NCI-H2029 treated with DMSO at 0.1 percent for 48 hours (cell line): ENCODE results near the gene CASP5.

ENCODE experiments used
- DNase-seq: peaks from one replicate; lab custom pipeline; 2025; lab: John Stamatoyannopoulos, UW

Gene CASP5

DNA sequence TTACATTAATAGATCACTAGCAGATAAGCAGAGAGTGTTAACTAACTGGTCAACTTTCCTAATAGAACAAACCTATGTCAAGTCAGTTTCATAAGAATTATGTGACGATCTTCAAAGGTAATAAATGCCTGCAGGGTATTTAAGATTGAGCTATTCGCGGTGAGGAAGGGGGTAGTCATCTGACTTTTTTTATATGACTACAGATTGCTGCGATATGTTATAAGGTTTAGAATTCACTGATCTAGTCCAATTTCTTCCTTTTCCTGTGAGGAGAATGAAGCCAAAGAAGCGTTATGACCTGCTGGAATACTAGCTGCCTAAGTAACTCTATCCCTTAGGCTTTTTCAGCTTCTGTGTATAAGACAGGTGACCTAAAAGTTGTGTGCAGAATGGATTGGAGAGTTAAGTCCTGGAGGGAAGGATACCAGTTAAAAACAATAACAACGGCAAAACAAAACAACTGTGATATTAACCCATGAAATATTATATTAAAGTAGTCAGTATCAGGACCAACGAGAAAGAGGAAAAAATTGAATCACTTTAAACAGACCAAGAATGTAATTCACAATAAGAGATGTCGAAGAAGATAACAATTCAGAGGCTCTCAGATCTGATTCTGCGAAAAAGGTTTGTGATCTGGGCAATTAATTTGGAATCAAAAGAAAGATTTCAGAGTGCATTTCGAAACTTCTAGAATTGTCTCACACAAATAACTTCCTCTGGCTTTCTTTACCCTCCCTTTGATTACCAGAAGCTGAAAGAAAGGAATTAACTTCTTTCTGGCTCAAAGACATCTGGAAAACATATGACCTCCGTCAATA is 55.2 kb downstream of the CASP5 start:
- DNase-seq = peak; percentile 17

DNA sequence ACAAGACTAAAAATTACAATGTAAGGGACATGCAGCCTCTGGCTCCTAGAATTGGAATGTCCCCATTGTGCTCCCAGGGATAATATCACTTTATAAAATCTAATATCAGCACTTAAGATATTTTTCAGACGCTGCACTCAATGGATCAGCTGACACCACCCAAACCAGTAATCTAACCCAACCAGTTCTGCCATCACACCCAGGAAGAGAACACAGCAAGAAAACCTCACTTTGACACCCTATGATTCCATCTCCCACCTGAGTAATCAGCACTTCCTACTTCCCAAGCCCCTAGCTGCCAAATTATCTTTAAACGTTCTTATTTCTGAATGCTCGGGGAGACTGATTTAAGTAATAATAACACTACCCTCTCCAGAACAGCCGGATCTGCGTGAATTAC is 57.2 kb downstream of the CASP5 start:
- no peak for DNase-seq

DNA sequence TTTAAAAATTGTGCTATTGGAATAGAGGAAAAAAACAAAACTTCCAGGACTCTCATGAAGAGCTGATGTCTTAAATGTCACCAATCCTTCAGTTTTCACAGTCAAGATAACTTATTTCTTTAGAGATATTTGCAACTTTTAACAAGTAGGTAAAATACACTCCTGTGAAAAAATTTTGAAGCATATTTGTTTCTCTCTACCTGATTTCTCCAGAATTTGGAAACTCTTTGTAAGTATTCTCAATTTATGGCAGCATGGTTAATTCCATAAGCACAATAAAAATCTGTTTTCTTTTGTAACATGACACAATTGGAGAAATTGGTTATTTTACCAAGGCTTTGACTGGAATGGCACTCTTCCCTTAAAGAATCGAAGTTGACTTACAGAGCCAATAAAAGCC is 58.7 kb downstream of the CASP5 start:
- DNase-seq = no peak

DNA sequence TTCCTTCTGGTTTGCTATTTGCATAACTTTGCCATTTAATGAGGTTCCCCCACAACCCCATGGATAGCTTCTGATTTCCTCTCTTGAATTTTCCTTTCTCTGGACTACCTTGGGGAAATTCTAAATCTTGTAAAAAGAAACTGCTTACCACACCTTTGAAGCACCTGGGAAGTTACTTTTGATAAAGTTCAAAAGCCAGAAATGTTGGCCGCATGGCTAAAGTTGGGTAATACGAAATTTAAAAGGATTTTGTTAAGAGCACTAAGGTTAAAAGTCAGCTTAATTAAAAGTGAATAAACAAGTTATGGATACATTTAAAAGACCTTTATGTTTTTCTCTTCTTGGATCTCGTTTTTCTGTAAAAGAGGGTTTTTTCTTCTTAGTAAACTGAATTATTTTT is 60.1 kb downstream of the CASP5 start:
- DNase-seq = no peak

DNA sequence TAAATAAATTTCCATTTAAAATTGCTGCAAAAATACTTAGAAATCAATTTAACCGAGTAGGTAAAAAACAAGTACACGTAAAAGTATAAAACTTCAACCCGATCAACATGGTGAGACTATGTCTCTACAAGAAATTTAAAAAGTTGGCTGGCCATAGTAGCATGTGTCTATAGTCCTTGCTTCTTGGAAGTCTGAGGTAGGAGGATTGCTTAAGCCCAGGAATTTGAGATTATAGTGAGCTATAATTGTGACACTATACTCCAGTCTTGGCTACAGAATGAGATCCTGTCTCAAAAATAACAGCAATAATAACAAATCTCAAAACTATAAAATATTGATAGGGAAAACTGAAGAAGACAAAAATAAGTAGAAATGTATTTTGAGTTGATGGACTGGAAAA is 65.7 kb downstream of the CASP5 start:
- no peak for DNase-seq

DNA sequence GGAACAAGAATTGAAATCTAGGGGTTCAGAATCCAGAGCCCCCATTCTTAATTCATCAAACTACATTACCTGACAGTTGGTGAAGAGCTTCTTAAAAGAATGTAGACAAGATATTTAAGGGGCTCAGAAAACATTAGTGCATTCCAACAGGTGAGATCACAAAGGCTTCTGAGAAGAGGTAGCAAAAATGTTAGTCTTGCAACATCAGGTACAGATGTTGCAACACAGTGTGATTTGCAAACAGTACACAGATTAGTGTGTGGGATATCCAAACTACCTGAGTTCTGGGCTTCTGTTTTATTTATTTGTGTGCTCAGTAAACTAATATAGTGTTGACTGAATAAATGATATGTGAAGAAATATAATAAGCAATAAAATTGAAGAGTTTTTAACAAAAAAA is 66.4 kb downstream of the CASP5 start:
- DNase-seq = no peak

DNA sequence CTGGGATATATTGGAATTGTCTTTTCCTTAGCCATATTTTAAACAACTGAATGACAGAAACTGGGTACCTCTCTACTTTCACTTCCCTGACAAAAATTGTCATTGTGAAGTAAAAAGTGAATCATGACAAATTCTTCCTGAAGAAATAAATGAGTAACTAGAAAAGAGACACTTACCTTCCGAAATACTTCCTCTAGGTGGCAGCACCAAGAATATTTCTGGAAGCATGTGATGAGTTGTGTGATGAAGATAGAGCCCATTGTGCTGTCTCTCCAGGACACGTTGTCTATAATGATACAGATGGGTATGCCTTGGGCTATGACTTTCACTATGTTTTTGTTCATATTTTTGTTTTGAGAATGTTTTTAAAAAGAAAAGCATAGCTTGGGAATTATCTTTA is 76.1 kb downstream of the CASP5 start:
- DNase-seq = peak; percentile 15
